ENCODE measurements around the gene RMND1. TPM values are rescaled to one million over a fixed set of nuclear protein-coding genes. Genes with fewer than 3 reads are reported as not detected.

Gene RMND1
- total RNA-seq, 4 donors from 2014 or later: 25.8 to 32.6 (median 28.8) TPM

DNA sequence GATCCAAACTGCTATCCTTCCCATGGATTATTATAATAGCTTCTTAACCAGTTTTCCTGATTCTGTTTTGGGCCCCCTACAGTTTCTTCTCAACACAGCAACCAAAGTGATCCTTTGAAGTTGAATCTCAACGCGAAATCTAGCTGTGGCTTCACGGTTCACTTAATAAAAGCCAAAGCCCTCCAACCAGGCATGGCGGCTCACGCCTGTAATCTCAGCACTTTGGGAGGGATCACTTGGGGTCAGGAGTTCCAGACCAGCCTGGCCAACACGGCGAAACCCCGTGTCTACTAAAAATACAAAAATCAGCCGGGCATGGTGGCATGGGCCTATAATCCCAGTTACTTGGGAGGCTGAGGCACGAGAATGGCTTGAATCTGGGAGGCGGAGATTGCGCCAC lies 3.3 kb downstream of the RMND1 start:
- TF ChIP-seq CTCF (IDR thresholded peaks at IDR 0.05; ENCODE audit: low read depth): no peak

DNA sequence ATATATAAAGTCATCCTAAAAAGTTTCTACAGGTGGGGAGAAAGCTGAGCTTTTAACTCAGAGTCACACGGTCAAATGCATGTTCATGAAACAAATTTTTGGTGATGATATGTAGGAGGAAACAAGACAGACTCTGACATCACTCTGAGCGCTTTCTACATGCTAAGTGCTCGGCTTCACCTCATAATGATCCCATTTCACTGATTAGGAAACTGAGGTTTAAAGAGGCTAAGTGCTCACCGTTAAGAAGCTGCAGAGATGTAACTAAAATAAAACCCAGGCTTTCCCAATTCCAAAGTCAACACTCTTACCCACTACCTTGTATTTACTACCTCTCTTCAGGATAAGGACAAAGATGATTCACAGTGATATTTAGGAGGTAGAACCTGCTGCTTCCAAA lies 4.7 kb downstream of the RMND1 start:
- no peak for TF ChIP-seq CTCF (IDR thresholded peaks at IDR 0.05; ENCODE audit: low read depth)

DNA sequence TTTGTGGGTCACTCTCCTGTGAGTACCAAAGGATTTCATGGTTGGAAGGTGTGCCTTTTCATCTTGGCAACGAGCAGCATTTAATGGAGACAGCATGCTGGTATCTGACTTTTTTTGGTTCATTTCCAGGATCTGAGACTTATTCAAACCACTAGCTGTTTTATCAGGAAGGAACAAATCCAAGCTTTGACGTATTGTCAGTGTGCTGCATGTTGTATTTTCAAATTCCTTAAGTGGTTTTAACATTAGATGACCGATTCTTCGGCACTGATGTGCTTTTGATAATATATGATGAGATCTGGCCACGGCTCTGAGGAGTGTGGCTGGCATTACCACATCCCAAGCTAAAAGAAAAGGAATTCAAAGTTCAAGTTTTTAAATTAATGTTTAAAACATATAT lies 6.4 kb downstream of the RMND1 start:
- TF ChIP-seq CTCF (IDR thresholded peaks at IDR 0.05; ENCODE audit: low read depth): no peak

- TF ChIP-seq CTCF (IDR thresholded peaks at IDR 0.05; ENCODE audit: low read depth): no peak
These were observed 7.9 kb downstream of the RMND1 start for GRCh38 chr6:151443911-151444621.

- no peak for TF ChIP-seq CTCF (IDR thresholded peaks at IDR 0.05; ENCODE audit: low read depth)
These were observed 8.5 kb downstream of the RMND1 start for GRCh38 chr6:151443454-151443853.

DNA sequence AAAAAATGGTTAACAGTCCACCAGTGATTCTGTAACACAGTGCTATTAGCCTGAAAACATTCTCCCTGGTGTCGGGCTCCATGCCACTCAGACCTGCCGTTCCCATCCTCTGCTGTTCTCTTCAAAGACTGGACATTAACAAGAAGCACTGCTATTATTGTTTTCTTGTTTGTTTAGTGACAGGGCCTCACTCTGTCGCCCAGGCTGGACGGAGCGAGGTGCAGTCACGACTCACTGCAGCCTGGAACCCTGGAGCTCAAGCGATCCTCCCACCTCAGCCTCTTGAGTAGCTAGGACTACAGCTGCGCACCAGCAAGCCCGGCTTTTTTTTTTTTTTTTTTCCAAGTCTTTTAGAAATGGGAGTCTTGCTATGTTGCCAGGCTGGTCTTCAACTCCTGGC lies 9.6 kb downstream of the RMND1 start:
- no peak for TF ChIP-seq CTCF (IDR thresholded peaks at IDR 0.05; ENCODE audit: low read depth)

- no peak for TF ChIP-seq CTCF (IDR thresholded peaks at IDR 0.05; ENCODE audit: low read depth)
These were observed 10.3 kb downstream of the RMND1 start for GRCh38 chr6:151441390-151442166.

All from subcutaneous adipose tissue (tissue), 4 donors.